Naive thymus-derived CD8-positive, alpha-beta T cell (primary cell): Measurements from ENCODE around the gene CFI. TPM values are rescaled to one million over a fixed set of nuclear protein-coding genes. Genes with fewer than 3 reads are reported as not detected.

Experiments used
- ATAC-seq, 2 donors: fragments of 150-1000 bp; cut with Tn5 transposase in 1 of 2; sonication (Bioruptor Pico), chemical (Tn5 transposase) in 1 of 2; 1 replicate in 1 of 2; 2 replicates in 1 of 2; pipeline ENCODE4 v1.10.0; 2021; ENCODE audit warnings: mild to moderate bottlenecking in 2 of 2, moderate library complexity in 2 of 2
- POLR2A ChIA-PET: fragments of 350-600 bp; sonication (Branson Sonifier 250); formaldehyde crosslinking; loops from one replicate; lab custom pipeline; 2021; ENCODE audit warnings: antibody characterized with exemption; lab: Charles Lee
- DNase-seq, 10 donors: peaks; one replicate each; pipeline versions ENCODE4 v3.0.0 to v3.0.0-alpha.2; 2020 to 2022
- H3K27ac Mint-ChIP-seq, 10 donors: one replicate each; pipeline ENCODE4 v1.8.0; 2020 to 2022; ENCODE audit warnings: mild to moderate bottlenecking in 10 of 10, mixed read lengths in 10 of 10, moderate library complexity in 4 of 10, inconsistent platforms in 1 of 10
- H3K27me3 Mint-ChIP-seq, 5 donors: one replicate each; pipeline ENCODE4 v1.8.0; 2021 to 2022; ENCODE audit warnings: mixed read lengths in 5 of 5
- H3K36me3 Mint-ChIP-seq, 3 donors: one replicate each; pipeline ENCODE4 v1.8.0; 2020 to 2022; ENCODE audit warnings: mixed read lengths in 3 of 3, mild to moderate bottlenecking in 2 of 3, inconsistent platforms in 1 of 3
- H3K4me1 Mint-ChIP-seq, 4 donors: one replicate each; pipeline ENCODE4 v1.8.0; 2021 to 2022; ENCODE audit warnings: mixed read lengths in 4 of 4
- H3K4me3 Mint-ChIP-seq, 10 donors: one replicate each; pipeline ENCODE4 v1.8.0; 2020 to 2022; ENCODE audit warnings: mild to moderate bottlenecking in 10 of 10, mixed read lengths in 10 of 10, moderate library complexity in 6 of 10, inconsistent platforms in 1 of 10
- H3K9me3 Mint-ChIP-seq, 9 donors: one replicate each; pipeline ENCODE4 v1.8.0; 2020 to 2022; ENCODE audit warnings: mixed read lengths in 9 of 9, mild to moderate bottlenecking in 3 of 9, inconsistent platforms in 1 of 9, moderate library complexity in 1 of 9
- polyA plus RNA-seq, 3 donors: library from polyadenylated mRNA; unstranded; fragments of 300-500 nt; fragmentation: Illumina TruSeq; gene quantifications; one replicate each; pipeline ENCODE4 v1.2.3, GENCODE V29; 2021
- total RNA-seq, 8 experiments: library from RNA in 2 of 8; stranded (reverse) in 2 of 8; gene quantifications; one replicate each; pipeline ENCODE4 v1.2.3 and lab custom pipeline; 2021 to 2026

Gene CFI
- total and polyA plus RNA-seq, 5 experiments from 2014 or later = not detected

DNA sequence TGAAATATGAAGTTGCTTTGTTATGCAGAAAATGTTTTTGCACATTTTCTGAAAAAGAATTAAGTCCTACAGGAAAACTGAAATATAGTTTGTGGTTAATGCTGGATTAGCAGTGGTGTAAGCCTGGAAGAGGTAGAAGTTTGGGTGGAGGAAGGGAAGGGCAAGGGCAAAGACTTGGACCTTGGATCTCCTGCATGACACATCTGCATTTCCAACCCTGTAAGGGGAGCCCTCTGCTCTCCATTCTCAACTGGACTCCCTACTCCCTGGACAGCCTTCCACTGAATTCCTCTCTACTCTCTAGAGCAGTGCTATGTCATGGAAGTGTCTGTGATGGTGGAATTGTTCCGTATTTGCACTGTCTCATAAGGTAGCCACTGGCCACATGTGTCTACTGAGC lies 103.1 kb downstream of the CFI start:
- ATAC-seq = no peak
- Mint-ChIP-seq H3K36me3 (peaks cover 7 to 42% (median 18%) of the 10 kb centered on the region in 3 donors), H3K9me3 (no peaks in the 10 kb centered on the region), H3K4me1 (peaks cover 23 to 52% (median 42%) of the 10 kb centered on the region in 4 donors), H3K27ac (peak overlapping the region; percentile 36 to 87 (median 78)), H3K4me3 (peak overlapping the region in 1 of 10 donors; percentile 34), H3K27me3 (no peaks in the 10 kb centered on the region)
- POLR2A ChIA-PET = no interaction called here
- no peak for DNase-seq

DNA sequence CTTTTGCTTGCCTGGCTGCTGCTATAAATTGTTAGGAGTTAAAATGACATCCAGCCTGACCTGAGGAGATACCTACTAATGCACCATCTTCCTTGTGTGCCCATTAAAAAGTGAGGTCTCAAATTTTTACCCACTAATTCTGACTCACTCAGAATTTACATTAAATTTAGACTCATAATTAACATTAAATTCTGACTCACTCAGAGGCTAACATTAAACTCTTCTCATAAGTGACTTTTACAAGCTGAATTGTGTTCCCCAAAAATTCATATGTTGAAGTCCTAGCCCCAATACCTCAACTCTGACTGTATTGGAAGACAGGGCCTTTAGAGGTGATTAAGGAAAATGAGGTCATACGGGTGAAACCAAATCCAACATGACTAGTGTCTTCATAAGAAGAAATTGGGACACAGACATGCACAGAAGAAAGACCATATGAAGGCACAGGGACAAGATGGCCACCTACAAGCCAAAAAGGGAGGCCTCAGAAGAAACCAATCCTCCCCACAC lies 110.3 kb downstream of the CFI start:
- Mint-ChIP-seq H3K36me3 (peaks cover 7 to 74% (median 21%) of the 10 kb centered on the region in 3 donors), H3K4me3 (peak overlapping the region in 9 of 10 donors; percentile 4 to 78 (median 65)), H3K4me1 (peaks cover 21 to 45% (median 30%) of the 10 kb centered on the region in 4 donors), H3K27me3 (no peaks in the 10 kb centered on the region), H3K9me3 (no peaks in the 10 kb centered on the region), H3K27ac (peak overlapping the region; percentile 74 to 94 (median 88))
- ATAC-seq = no peak
- no peak for DNase-seq
- POLR2A ChIA-PET = interaction anchor here (0.6 to 2.9 kb wide), 5 partner anchors 10 to 43 kb away, joined by 3 to 13 read pairs (median 3); partner anchors contain the start of gene PLA2G12A

Other genes with a start within 250 kb of the CFI start
- 100 to 1,000 TPM; 147 to 153 TPM for gene MCUB, start 241.8 kb downstream of the CFI start, total RNA-seq
- 100 to 1,000 TPM; 160 to 201 (median 197) TPM for gene MCUB, start 241.8 kb downstream of the CFI start, polyA plus RNA-seq
- 10 to 100 TPM; 17.8 to 19.4 TPM for gene CASP6, start 98.6 kb downstream of the CFI start, total RNA-seq
- gene CASP6, start 98.6 kb downstream of the CFI start, polyA plus RNA-seq = 10 to 100 TPM; 57.2 to 87.7 (median 73.6) TPM
- gene PLA2G12A, start 71.9 kb downstream of the CFI start, total RNA-seq = 10 to 100 TPM; 16.0 to 20.3 TPM
- 10 to 100 TPM; 51.6 to 56.9 (median 53.7) TPM for gene PLA2G12A, start 71.9 kb downstream of the CFI start, polyA plus RNA-seq
- gene GAR1, start 13.8 kb upstream of the CFI start, total RNA-seq = 10 to 100 TPM; 13.0 to 13.3 TPM
- gene GAR1, start 13.8 kb upstream of the CFI start, polyA plus RNA-seq = 10 to 100 TPM; 12.5 to 23.7 (median 16.2) TPM
- gene RRH, start 26.0 kb upstream of the CFI start, total RNA-seq = under 1 TPM in 1 of 2 experiments, not detected in 1; 0.42 TPM
- gene RRH, start 26.0 kb upstream of the CFI start, polyA plus RNA-seq = not detected
- gene LRIT3, start 46.1 kb upstream of the CFI start, total RNA-seq = under 1 TPM; 0.18 to 0.33 TPM
- gene LRIT3, start 46.1 kb upstream of the CFI start, polyA plus RNA-seq = not detected
- gene EGF, start 110.9 kb upstream of the CFI start, total RNA-seq = not detected
- gene EGF, start 110.9 kb upstream of the CFI start, polyA plus RNA-seq = not detected